Measurements from ENCODE around the gene HIF3A.
"Not testable (repeated sequence)": the region's sequence is repeated elsewhere in the genome, so short reads cannot be mapped to it uniquely, and the experiment has no call there.

HIF3A gene

GRCh38 chr19:46296722-46297461 is at the start of gene HIF3A:
HIF3A (plus strand) TSS chr19:46297042; CDS start chr19:46297077, 35 bp downstream.
- no peak for DNase-seq (ENCODE audit: low read depth)

DNA sequence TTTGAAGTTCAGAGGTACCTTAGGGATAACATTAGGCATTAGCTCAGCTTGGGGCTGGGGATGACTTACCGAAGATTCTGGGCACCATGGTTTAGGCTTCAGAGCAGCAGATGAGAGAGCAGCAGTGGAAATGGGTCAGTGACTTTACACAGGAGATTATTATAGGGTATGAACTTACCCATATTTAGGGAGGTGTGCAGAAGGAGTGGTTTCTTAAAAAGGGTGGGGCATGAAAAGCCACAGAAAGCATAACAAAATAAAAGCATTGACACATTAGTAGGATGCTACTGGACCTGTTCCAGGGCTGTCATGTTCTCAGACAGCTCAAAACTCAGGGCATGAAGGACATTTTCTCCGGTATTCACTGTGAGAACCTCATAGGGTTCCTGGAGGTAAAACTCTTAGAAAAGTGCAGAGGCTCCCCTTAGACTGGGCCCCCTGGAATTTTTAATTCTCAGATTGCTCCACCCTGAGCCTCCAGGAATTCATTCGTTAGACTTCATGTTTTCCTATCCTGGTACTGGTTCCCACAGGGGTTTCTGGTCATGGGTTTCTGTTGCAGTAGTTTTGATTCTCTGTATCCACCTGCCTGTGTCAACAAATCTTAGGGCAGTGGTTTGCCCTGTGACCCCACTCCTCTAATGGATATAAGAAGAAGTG is 46.6 kb upstream of the HIF3A start:
- DNase-seq (ENCODE audit: low read depth): no peak

DNA sequence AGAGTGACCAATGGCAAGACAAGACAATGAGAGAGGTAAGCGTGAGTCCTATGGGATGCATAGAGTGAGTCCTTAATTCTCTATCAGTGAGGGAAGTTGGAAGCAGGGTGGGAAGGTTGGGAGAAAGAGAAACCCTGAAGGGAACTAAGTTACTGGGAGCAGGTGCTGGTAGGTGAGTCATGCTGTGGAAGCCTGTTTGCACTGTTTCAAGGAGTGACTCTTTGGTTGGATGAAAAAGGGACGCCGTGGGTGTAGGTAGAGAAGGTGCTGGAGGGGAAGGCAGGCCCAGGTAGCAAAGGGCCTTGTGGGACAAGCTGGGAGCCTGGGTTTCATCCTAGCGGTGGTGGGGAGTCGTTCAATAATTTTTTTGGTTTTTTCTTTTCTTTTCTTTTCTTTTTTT is 45.4 kb upstream of the HIF3A start:
- no peak for DNase-seq (ENCODE audit: low read depth)

- no peak for DNase-seq (ENCODE audit: low read depth)
Observed at GRCh38 chr19:46254776-46255175, 42.1 kb upstream of the HIF3A start.

DNA sequence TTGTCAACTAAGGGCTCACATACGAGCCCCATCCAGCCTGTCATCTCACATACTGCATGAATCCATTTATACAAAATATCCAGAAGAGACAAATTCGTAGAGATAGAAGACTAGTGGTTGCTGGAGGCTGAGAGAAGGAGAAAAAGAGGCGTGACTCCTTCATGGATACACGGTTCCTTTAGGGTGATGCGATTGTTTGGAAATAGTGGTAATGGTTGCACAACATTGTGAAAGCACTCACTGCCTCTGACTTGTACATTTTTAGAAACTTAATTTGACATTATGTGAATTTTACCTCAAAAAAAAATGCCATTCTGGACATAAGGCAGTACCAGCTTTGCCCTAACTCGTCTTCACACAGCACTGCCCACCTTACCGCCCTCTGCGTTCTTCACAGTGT is 40.0 kb upstream of the HIF3A start:
- DNase-seq (ENCODE audit: low read depth): no peak

DNA sequence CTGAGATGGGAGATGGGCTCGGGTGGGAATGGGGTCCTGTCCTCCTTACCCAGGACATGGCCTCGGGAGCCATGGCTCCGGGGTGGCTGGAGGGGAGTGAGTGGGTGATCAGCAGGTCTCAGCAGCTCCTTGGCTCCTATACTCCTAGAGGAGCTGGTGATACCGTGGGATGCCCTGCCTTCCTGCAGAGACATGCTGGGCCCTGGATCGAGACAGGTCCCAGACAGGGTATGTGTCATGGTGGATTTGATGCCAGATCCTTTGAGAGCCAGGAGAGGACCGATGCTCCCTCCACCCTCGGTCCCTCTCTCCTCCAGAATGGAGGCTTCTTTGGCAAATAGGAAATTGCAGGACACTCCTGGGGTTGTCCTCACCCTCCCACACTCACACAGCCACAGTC is 35.3 kb upstream of the HIF3A start:
- DNase-seq (ENCODE audit: low read depth): not testable (repeated sequence)

- DNase-seq (ENCODE audit: low read depth): peak; percentile 24
Observed at GRCh38 chr19:46262684-46263296, 34.1 kb upstream of the HIF3A start.

DNA sequence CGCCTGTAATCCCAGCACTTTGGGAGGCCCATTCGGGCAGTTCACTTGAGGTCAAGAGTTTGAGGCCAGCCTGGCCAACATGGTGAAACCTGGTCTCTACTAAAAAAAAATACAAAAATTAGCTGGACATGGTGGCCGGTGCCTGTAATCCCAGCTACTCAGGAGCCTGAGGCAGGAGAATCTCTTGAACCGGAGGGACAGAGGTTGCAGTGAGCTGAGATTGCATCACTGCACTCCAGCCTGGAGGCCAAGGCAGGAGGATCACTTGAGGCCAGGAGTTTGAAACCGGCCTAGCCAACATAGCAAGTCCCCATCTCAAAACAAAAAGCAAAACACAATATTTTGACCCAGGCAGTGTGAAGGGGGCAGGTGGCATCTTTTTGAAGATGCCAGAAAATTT is 32.0 kb upstream of the HIF3A start:
- DNase-seq (ENCODE audit: low read depth): not testable (repeated sequence)

GRCh38 chr19:46265217-46265828 is 31.5 kb upstream of the HIF3A start:
- DNase-seq (ENCODE audit: low read depth): peak; percentile 56

GRCh38 chr19:46269101-46269500 is 27.7 kb upstream of the HIF3A start:
- no peak for DNase-seq (ENCODE audit: low read depth)

GRCh38 chr19:46270521-46271256 is 26.2 kb upstream of the HIF3A start:
- no peak for DNase-seq (ENCODE audit: low read depth)

DNA sequence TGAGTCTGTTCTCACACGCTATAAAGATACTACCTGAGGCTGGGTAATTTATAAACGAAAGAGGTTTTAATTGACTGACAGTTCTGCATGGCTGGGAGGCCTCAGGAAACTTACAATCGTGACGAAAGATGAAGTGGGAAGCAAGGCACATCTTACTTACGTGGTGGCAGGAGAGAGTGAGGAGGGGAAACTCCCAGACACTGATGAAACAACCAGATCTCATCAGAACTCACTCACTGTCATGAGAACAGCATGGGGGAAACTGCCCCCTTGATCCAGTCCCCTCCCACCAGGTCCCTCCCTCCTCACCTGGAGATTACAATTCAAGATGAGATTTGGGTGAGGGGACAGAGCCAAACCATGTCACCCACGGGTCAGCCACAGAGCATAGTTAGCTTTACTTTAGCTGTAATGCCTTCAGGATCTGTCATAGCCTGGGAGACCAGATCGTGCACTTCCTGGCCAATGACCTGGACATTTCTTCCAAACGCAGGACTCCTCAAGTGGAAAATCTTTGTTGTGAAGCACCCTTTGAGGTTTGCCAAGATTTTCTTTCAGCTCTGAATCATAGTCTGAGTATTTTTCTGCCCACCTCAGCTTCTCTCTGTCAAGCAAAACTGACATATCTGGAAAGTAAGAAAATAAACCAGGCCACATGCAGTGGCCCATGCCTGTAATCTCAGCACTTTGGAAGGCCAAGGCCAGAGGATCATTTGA is 25.2 kb upstream of the HIF3A start:
- DNase-seq (ENCODE audit: low read depth): no peak

GRCh38 chr19:46273931-46274330 is 22.9 kb upstream of the HIF3A start:
- not testable (repeated sequence) for DNase-seq (ENCODE audit: low read depth)

DNA sequence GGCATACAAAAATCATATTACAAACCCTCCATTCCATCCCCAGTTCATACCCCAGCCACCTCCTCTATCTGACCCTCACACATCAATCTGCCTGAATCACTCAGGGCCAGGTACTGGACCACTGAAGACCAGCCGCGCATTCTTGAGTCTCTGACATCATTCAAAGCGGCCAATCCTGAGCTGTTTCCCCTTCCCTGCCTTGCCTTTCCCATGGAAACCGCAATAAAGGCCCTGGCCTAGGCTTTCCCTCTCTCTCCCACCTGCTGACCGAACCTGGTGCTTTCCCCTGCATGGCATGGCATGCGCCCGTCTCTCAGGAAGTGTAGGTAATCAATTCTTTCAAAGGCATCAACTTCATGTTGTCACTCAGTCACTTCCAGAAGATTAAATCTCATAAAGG is 17.7 kb upstream of the HIF3A start:
- DNase-seq (ENCODE audit: low read depth): no peak

- no peak for DNase-seq (ENCODE audit: low read depth)
Observed at GRCh38 chr19:46283771-46284170, 13.1 kb upstream of the HIF3A start.

GRCh38 chr19:46284635-46285034 is 12.2 kb upstream of the HIF3A start:
- DNase-seq (ENCODE audit: low read depth): no peak

DNA sequence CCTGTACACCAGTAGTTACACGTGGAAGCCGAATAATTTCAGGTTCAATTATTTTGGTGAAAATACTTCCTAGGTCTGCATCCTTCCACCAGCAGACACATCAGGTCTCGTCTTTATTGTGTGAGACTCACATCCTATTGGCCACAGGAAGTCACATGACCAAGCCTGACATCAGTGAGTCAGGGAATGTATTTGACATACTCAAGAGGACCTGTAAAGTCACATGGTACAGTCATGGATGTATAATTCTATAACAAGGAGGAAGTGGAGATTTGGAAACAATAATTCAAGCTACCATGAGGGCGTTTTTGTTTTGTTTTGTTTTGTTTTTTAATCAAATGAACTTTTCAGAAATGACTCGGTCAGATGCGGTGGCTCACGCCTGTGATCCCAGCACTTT is 9.3 kb upstream of the HIF3A start:
- no peak for DNase-seq (ENCODE audit: low read depth)

GRCh38 chr19:46288896-46289588 is 7.8 kb upstream of the HIF3A start:
- no peak for DNase-seq (ENCODE audit: low read depth)

- DNase-seq (ENCODE audit: low read depth): no peak
Observed at GRCh38 chr19:46289724-46290619, 6.9 kb upstream of the HIF3A start.

- no peak for DNase-seq (ENCODE audit: low read depth)
Observed at GRCh38 chr19:46291829-46292228, 5.0 kb upstream of the HIF3A start.
